Middle frontal gyrus (tissue), 1 donor: Measurements from ENCODE around the gene ADORA3.

Experiments used
- DNase-seq: peaks from one replicate; pipeline ENCODE4 v3.0.0-alpha.2; 2015; ENCODE audit warnings: low spot score; ENCODE audit errors: extremely low spot score

Gene ADORA3

DNA sequence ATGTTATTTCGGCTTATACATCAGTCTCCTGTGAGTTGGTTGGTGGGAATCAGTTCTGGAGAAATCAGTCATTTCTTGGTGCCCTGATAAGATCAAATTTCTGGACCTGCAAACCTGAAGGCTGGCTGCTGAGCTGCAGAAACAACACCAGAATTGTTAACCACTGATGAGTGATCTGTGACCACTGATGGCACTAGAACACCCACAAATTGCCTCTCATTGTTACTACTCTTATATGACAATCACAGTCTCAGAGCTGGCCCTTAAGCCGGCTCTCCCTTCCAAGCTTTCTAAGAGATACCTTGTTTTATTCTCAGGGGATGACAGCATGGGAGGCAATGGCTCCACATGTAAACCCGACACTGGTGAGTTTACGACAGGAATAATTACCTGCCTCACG, 27.7 kb downstream of the ADORA3 start:
- DNase-seq = no peak

DNA sequence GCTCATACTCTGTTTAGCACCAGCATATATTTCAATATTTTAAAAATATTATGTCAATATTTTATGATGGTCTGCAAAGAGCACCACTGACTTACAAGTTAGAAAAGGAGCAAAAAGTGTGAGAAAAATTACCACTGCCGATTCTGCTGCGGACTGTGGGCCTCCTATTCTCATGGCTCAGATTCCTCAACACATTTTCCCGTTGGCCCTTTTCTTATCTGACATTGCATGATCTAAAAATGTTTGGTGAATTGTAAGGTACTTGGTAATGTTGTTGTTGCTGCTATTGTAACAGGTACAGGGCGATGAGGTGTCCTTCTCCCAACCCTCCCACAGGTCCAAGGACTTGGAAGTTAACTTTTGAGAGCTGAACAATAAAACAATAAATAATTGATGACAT, 28.9 kb downstream of the ADORA3 start:
- no peak for DNase-seq

DNA sequence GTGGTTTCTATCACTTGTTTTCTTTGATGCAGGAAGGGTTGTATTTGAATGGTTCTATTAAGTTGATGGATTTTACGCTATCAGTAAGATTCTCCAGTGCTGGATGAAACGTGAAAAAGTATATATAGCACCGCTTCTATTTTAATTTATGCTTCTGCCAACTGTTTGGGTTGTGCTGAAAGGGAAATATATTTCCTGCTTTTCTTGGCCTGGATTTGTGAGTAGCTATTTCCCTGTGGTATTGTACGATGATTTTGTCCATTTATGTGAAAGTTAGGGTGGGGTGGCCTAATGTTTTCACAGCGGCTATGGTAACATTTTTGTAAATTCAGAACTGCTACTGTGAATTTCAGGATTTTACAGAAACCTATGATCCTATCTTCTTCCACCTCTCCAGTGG, 29.3 kb downstream of the ADORA3 start:
- DNase-seq = no peak

DNA sequence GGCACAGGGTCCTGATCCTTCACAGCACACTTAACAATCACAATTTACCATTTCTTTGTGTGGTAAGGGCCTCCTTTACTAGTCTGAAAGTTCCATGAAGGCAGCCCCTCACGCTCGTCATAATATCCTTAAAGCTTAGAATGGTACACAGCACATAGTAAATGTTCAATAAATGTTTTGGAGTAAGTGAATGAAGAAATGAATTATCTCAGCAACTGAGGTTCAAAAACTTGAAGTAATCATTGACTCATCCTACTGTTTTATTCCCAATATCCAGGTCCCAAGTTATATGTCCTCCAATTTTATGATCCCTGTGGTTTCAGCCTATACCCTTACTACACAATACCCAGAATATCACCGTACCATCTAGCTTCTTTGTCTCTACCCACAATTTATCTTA, 31.9 kb downstream of the ADORA3 start:
- DNase-seq = no peak

DNA sequence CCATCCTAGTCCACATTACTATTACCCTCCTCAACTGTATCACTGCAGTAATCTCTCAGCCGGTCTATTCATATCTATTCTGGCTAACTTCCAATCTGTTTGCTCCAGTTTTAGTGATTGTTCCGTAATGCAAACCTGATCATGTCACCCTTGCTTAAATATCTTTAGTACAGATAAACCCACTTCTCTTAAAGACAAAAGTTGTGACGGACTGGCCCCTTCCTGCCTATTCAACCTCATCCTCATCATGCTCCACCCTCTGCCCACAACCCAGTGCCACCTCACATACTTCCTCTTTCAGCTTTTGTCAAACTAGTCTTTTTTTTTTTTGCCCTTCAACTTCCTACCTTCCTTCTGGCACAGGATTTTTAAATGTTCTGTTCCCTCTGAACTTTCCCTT, 32.4 kb downstream of the ADORA3 start:
- DNase-seq = no peak

DNA sequence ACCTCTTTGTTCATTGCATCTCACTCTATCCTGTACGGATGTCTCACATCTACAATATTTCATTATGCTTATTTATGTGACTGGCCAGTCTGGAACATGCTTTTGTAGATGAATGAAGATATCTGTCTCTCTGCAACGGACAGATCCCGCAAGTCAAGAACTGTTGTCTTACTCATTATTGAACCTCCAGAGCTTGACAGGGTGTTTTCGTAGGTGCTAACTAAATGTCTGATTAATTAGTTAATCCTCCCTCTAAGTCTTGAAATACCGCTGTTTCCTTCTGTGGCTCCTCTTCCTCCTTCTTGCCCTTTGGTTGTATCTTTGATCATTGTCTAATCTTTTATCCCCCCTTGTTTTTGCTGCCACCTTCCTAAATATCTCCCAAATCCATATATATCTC, 32.8 kb downstream of the ADORA3 start:
- DNase-seq = no peak

DNA sequence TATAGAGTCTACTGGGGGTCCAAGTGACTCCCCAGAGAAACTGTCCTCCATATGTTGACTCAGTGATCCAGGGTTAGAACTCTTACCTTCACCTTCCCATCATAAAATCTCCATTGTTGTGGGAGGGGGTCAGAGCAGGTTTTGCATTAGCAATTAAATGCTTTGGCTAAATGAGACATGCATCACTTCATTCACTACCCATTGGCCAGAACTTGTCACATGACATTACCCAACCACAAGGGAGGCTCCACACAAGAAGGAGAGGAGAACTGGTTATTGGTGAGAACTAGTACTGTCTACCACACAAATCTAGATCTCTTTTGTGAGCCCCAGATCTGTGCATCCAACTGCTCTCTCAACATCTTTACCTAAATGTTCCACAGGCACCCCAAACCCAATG, 33.9 kb downstream of the ADORA3 start:
- no peak for DNase-seq

DNA sequence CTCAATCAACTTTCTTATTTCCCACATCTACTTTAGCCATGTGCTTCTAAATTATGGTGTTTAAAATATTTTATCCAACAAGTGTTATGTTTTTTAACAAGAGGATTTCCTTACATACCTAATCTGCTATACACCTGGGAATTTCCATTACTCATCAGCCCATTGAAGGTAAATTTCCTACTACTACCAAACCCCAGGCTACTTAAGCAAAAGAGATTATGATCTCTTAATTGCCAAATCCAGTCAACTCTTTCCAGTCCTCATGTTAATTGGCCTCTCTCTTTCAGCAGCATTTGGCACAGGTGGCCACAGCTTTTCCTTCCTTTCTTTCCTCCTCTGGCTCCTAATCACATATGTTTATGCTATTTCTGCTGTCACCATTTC, 34.7 kb downstream of the ADORA3 start:
- no peak for DNase-seq

DNA sequence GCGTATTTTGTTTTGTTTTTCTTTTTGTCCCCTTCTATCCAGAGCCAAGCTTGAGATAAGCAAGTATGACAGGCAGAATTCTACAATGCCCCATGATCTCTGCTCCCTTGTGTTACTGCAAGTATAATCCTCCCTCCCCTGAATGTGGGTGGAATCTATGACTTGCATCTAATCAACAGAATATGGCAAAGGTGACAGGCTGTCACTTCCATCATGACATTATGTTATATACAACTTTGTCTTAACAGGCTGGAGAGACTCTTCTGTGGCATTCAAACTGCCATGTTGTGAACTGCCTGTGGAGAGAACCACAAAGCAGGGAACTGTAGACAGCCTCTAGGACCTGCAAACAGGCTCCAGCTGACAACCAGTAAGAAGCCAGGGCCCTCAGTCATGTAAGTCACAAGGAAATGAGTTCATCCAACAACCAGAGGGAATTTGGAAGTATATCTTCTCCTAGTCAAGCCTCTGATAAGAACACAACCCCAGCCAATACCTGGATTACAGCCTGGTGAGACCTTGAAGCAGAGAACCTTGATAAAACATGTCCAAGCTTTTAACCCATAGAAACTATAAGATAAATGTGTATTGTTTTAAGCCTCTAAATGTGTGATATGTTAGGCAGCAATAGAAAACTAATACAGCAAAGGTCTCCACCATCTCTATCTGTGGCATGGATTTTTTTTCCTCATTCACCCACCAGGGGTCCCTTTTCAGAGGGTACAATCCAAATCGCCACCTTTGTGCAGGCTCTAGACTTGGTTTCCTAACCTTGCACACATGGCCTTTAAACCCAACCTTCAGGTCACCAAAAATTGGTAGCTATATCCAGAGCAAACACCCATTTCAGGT, 35.3 kb downstream of the ADORA3 start:
- DNase-seq = no peak

DNA sequence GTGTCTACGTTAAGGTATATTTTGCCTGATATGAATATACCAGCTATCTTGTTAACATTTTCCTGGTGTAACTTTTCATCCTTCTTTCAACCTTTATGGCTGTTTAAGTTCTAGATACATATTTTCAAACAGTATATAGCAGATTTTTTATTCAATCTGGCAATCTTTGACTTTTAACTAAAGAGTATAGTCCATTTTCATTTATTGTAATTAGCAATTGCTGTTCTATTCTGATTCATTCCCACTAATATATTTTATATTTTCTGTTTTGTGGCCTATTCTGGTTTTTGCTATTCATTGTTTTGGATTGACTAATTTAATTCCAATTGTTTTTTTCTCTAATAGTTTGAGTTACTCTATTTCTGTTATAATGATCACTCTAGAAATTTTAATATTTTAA, 37.0 kb downstream of the ADORA3 start:
- DNase-seq = no peak

DNA sequence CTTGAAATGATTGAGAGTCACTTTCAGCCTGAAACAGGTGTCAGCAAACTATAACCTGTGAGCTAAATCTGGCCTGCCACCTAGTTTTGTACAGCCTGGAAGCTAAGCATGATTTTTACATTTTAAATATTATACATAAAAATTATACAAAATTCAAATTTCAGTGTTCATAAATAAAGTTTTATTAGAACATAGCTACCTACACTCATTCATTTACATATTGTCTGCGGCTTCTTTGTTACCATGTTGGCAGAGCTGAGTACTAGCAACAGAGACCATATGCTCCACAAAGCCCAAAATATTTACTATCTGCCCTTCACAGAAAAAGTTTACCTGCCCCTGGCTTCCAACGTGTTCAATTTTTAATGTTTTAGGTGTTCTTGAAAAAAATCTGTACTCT, 37.7 kb downstream of the ADORA3 start:
- no peak for DNase-seq

DNA sequence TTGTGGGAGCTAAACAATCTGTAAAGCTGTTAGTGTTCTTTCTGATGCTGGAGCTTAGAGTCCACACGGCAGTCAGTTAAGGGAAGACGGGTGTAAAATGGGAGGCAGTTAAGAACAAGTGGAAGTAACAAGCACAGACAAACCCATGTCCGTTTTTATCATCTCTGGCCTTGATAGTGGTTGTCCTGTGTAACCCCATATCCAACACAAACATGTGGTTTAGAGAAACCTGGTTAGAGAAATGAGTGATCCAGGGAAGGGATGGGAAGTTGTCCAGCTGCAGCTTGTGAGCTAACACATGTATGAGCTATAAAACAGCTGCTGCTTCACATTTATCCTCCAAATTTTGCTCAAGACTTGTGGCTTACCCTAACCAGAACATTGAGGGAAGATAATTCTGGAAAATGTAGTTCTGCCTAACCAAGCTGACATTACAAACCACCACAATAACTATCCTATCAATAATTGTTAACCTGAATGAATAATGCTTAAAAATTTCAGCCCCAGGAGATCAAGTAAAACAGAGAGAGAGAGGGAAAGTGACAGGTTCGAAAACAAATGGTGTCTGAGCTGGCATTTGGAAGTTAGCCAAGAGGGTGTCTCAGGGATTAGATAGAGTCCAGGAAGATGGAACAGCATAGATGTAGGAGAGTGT, 40.3 kb downstream of the ADORA3 start:
- DNase-seq = no peak

DNA sequence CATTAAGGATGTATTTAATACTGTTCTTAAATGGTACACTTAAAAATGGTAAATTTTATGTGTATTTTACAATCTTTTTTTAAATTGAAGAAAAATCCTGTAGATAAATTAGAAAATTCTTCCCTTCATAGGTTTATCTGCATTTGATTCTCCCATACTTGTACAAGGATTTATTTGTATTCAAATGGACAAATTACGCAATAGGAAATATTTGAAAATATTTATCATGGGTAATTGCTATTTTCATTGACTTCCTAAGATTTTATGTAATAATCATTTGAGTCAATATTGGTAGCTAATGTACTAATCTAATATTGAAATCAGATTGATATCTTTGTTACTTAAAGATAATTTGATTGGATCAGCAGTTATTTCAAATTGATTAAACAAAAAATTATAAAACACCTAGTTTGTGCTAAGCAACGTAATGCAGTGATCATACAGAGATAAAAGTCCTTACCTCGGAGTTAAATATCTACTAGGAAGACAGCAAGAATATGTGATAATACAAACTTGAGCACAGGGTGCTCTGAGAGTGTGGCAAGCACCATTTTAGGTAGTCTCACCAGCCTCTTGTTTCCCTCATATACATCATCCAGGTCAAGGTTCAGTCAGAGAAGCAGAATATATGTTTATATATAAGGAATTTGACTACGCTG, 40.9 kb downstream of the ADORA3 start:
- DNase-seq = no peak

DNA sequence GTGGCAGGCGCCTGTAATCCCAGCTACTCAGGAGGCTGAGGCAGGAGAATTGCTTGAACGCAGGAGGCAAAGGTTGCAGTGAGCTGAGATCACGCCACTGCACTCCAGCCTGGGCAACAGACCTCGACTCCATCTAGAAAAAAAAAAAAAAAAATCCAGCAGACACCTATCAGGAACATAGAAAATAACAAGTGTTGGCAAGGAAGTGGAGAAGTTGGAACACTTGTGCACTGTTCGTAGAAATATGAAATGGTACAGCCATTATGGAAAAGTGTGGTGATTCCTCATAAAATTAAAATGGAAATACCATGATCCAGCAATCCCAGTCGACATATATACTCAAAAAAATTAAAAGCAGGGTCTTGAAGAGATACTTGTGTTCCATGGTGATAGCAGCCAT, 41.7 kb downstream of the ADORA3 start:
- no peak for DNase-seq

DNA sequence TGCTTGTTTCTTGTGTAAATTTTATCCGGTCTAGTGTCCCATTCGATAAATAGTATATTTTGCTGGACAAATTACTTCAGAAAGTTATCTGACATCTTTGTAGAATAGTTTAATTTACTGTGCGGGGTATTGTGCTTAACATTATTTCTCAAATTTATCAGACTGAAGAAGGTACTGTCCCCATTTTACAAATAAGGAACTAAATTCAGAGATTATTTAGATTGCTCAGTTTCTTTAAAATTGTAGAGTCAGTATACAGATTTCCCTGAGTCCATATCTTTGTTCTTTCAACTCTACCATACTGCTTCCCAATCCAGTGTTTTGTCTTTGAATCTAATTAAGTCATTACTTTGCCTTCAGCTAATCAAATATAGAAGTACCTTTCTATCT, 47.8 kb downstream of the ADORA3 start:
- no peak for DNase-seq

DNA sequence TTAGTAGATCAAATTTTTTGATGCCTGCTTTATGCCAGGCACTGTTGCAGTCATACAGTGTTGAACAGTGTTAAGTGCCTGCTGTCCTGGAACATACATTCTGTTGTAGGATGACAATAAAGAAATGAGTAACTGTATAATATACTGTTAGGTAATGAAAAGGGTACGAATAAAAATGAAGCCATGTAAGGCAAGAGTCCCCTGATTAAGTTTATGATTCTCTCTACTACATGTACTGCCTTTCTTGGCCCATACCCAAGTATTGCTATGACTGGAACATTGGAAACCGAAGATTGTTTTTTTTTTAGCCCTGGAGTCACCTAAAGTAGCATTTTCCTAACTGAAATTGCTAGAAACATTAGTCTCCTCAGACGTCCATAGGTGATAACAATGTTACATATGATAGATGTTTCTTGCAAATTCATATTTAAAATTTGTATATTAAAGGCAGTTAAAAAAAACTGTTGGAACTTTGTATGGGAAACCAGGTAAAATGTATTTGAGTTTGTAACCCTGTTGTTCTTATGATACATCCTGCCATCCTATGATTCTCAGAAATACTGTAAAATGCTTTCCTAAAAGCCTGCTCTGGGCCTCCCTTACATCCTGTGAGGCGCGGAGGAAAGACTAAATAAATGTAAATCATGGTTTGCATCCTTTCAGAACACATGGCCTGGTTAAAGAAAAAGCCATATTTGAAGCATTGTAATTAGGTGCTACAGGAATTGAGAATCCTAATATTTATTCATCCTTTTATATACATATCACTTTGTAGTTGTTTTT, 48.4 kb downstream of the ADORA3 start:
- no peak for DNase-seq

DNA sequence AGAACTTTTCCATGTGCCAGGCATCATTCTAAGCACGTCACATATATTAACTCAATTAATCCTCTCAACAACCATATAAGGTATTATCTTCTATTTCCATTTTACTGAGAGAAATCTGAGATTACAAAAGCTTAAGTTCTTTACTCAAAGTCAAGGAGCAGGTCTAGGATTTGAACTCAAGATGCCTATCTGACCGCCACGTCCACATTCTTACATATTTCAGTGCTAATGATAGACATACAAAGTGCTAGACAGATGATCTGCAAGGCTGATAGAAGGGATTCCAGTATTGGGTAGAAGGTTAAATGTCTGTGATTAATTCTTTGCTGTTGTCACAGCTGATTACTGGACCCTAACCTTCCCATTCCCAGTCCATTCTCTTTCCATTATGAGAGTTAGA, 49.7 kb downstream of the ADORA3 start:
- no peak for DNase-seq

DNA sequence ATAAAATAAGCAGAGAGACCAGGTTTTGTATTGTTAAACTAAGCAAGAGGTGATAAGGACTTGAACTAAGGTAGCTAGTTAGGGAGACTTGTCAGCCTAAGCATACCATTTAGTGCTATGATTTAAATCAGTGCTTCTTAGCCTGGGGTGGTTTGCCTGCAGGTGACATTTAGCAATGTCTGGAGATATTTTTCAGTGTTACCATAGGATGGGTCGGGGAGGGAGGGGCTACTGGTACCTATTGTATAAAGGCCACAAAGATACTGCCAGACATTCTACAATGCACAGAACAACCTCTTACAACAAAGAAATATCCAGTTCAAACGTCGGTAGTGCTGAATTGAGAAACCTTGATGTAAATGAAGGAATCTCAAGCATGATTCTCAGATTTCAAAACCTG, 50.9 kb downstream of the ADORA3 start:
- no peak for DNase-seq

DNA sequence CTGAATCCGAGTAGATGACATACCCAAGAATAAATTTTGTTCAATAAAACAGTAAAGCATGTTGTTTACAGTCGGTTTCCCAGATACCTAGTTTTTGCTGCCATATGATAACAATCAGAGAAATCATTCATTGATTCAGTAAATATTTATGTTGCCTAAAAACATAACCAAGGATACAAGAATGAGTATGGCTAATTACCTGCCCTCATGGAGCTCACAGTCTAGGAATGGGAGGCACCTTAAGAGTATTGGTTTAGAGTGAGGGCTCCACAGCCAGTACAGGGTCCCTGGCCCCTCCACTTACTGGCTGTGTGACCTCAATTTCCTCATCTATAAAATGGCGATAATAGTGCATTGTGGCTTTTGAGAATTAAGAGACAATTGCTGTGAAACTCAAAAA, 53.2 kb downstream of the ADORA3 start:
- no peak for DNase-seq

DNA sequence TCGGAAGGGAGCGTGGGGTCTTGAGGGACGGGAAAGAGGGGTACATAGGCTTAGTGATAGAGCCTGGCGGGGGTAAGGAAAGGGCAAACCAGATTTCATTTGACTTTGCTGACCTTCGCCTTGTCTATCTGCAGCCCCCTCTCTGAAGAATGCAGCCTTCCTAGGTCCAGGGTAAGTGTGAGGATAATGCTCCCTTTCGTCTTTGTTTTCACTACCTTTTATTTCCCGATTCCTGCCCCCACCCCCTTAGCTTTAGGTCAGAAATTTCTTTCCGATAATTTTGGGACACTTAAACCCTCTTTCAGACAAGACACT, 53.8 kb downstream of the ADORA3 start:
- DNase-seq = no peak
